CD4-positive, alpha-beta T cell treated with Interleukin-6 for 4 hours (primary cell): Measurements from ENCODE around the gene DIAPH2.
"Not testable (repeated sequence)": the region's sequence is repeated elsewhere in the genome, so short reads cannot be mapped to it uniquely, and the experiment has no call there.

Source experiments
- DNase-seq: peaks from one replicate; pipeline ENCODE4 v3.0.0-alpha.2; 2020; ENCODE audit warnings: mixed read lengths

DIAPH2 gene

GRCh38 chrX:96834137-96834536, 149.5 kb downstream of the DIAPH2 start:
- no peak for DNase-seq

- no peak for DNase-seq
These were observed 151.1 kb downstream of the DIAPH2 start for GRCh38 chrX:96835660-96836289.

GRCh38 chrX:96837808-96838207, 153.2 kb downstream of the DIAPH2 start:
- DNase-seq, result no peak

- DNase-seq, result no peak
These were observed 153.9 kb downstream of the DIAPH2 start for GRCh38 chrX:96838537-96838936.

- no peak for DNase-seq
These were observed 156.7 kb downstream of the DIAPH2 start for GRCh38 chrX:96841325-96841724.

GRCh38 chrX:96841866-96842265, 157.2 kb downstream of the DIAPH2 start:
- not testable (repeated sequence) for DNase-seq

GRCh38 chrX:96843566-96843965, 158.9 kb downstream of the DIAPH2 start:
- DNase-seq, result no peak

GRCh38 chrX:96846841-96847240, 162.2 kb downstream of the DIAPH2 start:
- no peak for DNase-seq

- not testable (repeated sequence) for DNase-seq
These were observed 174.8 kb downstream of the DIAPH2 start for GRCh38 chrX:96859422-96859821.

GRCh38 chrX:96861218-96861617, 176.6 kb downstream of the DIAPH2 start:
- no peak for DNase-seq

- no peak for DNase-seq
These were observed 177.0 kb downstream of the DIAPH2 start for GRCh38 chrX:96861661-96862060.

- no peak for DNase-seq
These were observed 199.0 kb downstream of the DIAPH2 start, which contains the start of gene RPA4 for GRCh38 chrX:96883608-96884007. Gene RPA4, plus strand, starts transcription at chrX:96883908. Its CDS starts 403 bp downstream, at chrX:96884311.

GRCh38 chrX:96884027-96884426, 199.4 kb downstream of the DIAPH2 start:
- no peak for DNase-seq

GRCh38 chrX:96889726-96890125, 205.1 kb downstream of the DIAPH2 start:
- DNase-seq, result no peak

- DNase-seq, result no peak
These were observed 222.1 kb downstream of the DIAPH2 start for GRCh38 chrX:96906741-96907140.

- DNase-seq, result no peak
These were observed 223.1 kb downstream of the DIAPH2 start for GRCh38 chrX:96907516-96908272.

- no peak for DNase-seq
These were observed 224.6 kb downstream of the DIAPH2 start for GRCh38 chrX:96909291-96909690.

- DNase-seq, result no peak
These were observed 234.2 kb downstream of the DIAPH2 start for GRCh38 chrX:96918864-96919263.

GRCh38 chrX:96919672-96920071, 235.0 kb downstream of the DIAPH2 start:
- DNase-seq, result no peak

- no peak for DNase-seq
These were observed 239.9 kb downstream of the DIAPH2 start for GRCh38 chrX:96924581-96924980.

GRCh38 chrX:96929036-96929435, 244.4 kb downstream of the DIAPH2 start:
- DNase-seq, result no peak

GRCh38 chrX:96957718-96958117, 273.1 kb downstream of the DIAPH2 start:
- no peak for DNase-seq

GRCh38 chrX:96971812-96972211, 287.2 kb downstream of the DIAPH2 start:
- no peak for DNase-seq

GRCh38 chrX:96978906-96979305, 294.3 kb downstream of the DIAPH2 start:
- no peak for DNase-seq

- no peak for DNase-seq
These were observed 295.1 kb downstream of the DIAPH2 start for GRCh38 chrX:96979766-96980165.
